NCI-H748 (cell line): ENCODE measurements around the gene LRRC63.
A peak's percentile ranks its signal among the peaks of the same experiment; 100 is the strongest.

Source experiments
- DNase-seq: peaks from one replicate; lab custom pipeline; 2025; ENCODE audit not compliant: unreplicated experiment; lab: John Stamatoyannopoulos, UW

The LRRC63 gene

GRCh38 chr13:46307554-46307953, 95.8 kb downstream of the LRRC63 start:
- DNase-seq: no peak

GRCh38 chr13:46310066-46310465, 98.3 kb downstream of the LRRC63 start:
- DNase-seq: no peak

DNA sequence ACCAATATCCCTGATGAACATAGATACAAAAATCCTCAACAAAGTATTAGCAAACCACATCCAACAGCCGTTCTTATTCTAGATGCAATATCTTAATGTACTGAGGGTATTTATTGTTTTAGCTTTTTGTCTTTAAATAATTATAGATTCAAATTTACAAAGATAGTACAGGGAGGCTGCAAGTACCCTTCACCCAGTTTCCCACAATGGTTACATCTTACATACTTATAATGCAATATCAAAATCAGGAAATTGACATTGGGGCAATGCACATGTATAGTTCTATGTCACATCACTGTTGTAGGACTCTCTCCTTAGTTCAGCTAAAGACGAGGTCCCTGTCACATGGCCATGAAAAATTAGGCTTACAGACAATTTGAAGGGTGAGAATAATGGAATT, 99.5 kb downstream of the LRRC63 start:
- DNase-seq: no peak

DNA sequence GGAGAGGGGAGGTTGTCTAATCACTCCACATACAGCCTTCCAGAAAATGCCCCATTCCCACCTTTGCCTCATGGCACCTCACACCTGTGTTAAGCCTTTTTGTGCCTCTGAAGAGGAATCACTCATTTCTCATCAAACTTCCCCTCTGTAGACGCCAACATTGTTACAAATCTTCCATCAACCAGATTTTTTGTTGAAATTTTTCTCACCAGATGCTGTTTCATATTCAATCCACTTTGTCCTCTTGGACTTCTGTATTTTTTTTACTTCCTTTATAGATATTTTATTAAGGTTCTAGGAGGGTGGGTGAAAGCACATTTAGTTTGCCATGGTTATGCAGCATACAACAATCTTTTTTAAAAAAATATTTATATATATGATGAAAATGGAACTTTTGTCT, 101.3 kb downstream of the LRRC63 start:
- DNase-seq: no peak

- DNase-seq: no peak
These were observed 101.9 kb downstream of the LRRC63 start for GRCh38 chr13:46313432-46314257.

GRCh38 chr13:46314587-46314986, 102.9 kb downstream of the LRRC63 start:
- DNase-seq: no peak

GRCh38 chr13:46315036-46315435, 103.3 kb downstream of the LRRC63 start:
- DNase-seq: no peak

GRCh38 chr13:46315491-46316075, 103.9 kb downstream of the LRRC63 start:
- DNase-seq: no peak

- DNase-seq: no peak
These were observed 105.4 kb downstream of the LRRC63 start for GRCh38 chr13:46317120-46317519.

- no peak for DNase-seq
These were observed 107.3 kb downstream of the LRRC63 start for GRCh38 chr13:46318986-46319385.

DNA sequence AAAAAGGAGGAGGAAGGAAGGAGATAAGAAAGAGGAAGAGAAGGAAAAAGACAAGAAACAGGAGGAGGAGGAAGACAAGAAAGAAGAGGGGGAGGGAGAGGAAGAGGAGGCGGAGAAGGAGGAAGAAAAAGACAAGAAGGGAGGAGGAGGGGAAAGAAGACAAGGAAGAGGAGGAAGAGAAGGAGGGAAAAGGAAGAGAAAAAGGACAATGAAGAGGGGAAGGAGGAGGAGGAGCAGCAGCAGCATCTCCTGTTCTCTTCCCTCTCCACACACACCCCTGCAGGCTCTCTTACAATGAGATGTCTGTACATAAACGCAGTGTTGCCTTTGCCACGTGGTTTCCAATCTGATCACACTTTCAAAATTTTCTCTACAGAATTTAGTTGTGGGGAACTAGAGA, 108.7 kb downstream of the LRRC63 start:
- DNase-seq: no peak

- no peak for DNase-seq
These were observed 109.1 kb downstream of the LRRC63 start for GRCh38 chr13:46320821-46321220.

GRCh38 chr13:46321494-46322225, 109.9 kb downstream of the LRRC63 start:
- DNase-seq: peak; percentile 59

- no peak for DNase-seq
These were observed 113.2 kb downstream of the LRRC63 start for GRCh38 chr13:46324976-46325375.
